Renal cortex interstitium (tissue), 11 donors: ENCODE data around the gene TAS2R1. TPM values are rescaled to one million over a fixed set of nuclear protein-coding genes. Genes with fewer than 3 reads are reported as not detected.
"Not testable (repeated sequence)": the region's sequence is repeated elsewhere in the genome, so short reads cannot be mapped to it uniquely, and the experiment has no call there.

Experiments used
- DNase-seq, 11 donors: peaks; one replicate each; pipeline ENCODE4 v3.0.0-alpha.2; 2013; ENCODE audit warnings: low read depth in 9 of 11, low spot score in 4 of 11; ENCODE audit errors: extremely low read depth in 1 of 11
- polyA plus RNA-seq, 3 donors: library from polyadenylated mRNA; unstranded; fragments of 120-200 nt; gene quantifications; one replicate each; pipeline ENCODE4 v1.2.1, GENCODE V29; 2013; ENCODE audit not compliant: insufficient read length in 3 of 3

TAS2R1 gene
- polyA plus RNA-seq, 3 donors = 0.10 to 0.30 TPM; not detected in 1

DNA sequence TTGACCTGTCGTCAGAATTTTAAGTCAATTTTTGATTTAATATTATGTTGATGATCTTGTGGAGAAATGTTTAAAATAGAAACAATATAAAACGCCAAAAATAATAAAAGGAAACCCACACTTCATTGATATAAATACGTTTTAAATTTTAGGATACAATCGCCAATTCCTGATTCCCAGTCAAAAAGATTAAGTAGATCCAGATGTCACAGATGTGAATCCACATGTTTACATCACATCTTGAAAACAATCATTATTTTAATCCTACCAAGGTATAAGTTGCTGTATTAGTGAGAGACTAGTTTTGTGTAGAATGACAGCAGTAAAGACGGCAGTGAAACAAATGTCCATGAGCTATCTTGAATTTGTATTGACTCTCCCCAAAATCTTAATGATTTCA is 4.9 kb downstream of the TAS2R1 start:
- no peak for DNase-seq

DNA sequence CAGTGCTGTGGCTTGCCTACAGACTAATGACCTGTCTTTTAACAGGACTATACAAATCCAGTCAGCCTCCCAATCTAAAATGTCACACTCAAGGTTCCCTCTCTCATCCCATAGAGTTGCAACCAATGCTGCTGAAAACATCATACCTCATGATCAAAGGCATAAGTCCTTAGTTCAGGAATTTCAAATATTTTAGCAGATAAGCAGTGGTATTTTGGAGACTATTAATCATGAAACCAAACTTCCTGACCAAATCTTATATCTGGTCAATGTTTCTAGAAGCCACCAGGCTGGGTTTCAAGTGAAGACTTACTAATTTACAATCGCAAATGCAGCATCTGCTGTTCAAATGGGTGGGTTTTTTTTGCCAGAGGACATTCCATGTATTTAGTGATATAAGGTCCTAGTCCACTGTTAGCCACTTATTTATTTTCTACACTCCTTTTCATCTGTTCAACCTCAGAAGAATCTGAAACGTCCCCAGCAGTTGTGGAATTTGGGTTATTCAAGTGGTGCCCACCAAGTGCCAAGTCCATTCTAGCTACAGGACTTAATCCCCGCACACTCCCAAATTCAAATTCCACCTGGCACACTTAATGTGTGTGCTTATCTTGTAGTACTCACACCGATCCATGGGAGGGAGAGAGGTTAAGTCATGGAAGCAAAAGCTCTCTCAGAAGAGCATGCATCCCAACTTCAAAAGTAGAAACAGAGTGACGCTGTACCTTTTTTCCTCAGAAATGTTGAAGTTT is 5.8 kb downstream of the TAS2R1 start:
- DNase-seq = no peak

DNA sequence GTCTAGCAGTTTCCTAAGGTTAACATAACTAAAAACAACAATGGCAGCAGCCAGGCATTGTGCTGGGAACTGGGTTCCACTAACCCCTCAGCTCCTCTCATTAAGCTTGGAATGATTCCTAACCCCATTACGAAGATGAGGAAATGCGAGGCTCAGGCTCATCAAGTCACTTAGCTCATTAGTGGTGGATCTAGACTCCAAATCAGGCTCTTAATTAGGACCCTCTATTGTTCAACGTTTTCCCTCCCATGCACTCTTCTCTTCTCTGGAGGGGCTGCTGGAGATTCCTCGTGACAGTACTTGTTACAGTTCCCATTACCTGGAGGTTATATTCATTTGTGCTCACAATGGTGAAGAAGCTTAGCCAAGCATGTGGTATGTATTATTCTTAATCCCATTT is 6.5 kb downstream of the TAS2R1 start:
- DNase-seq = no peak

DNA sequence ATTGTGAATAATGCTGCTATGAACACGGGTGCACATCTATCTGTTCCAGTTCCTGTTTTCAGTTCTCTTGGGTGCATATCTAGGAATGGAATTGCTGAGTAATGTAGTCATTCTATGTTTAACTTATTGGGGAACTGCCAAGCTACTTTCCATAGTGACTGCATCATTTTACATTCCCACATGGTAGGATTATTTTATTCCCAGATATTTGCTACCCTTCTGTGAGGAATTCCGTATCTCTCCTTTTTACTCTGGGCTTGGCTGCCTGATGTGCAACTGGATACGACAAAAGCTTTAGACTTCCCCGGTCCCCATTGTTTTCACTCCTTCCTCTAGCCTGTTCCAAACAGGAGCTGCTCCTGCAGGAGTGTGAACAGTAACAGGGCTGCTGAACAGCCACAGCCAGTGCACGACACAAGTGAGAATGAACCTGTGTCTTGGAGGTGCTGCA is 7.2 kb downstream of the TAS2R1 start:
- DNase-seq = peak in 3 of 11 donors; percentile 18 to 30 (median 27)

DNA sequence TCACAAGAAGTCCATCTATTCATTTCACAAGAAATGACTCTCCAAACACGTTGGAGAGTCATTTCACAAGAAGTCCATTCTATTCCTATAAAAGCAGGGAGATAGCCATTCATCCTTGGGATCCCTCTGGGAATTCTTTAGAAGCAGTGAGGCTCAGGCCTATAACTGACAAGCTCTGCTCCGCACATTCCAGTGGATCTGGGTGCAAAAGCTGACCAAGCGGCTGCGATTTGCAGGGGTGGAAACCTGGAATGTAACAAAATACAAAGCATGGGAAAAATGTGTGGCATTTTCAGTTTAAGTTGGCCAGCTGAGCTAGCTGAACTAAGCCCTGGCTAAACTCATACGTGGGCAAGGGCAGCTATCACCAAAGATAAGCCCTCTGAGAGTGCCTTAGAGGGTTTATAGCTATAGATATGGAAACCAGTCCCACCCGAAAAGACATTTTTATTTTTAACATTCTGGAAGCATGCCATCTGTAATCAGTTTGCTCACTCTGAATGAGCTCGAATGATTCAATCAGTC is 8.7 kb downstream of the TAS2R1 start:
- DNase-seq = no peak

DNA sequence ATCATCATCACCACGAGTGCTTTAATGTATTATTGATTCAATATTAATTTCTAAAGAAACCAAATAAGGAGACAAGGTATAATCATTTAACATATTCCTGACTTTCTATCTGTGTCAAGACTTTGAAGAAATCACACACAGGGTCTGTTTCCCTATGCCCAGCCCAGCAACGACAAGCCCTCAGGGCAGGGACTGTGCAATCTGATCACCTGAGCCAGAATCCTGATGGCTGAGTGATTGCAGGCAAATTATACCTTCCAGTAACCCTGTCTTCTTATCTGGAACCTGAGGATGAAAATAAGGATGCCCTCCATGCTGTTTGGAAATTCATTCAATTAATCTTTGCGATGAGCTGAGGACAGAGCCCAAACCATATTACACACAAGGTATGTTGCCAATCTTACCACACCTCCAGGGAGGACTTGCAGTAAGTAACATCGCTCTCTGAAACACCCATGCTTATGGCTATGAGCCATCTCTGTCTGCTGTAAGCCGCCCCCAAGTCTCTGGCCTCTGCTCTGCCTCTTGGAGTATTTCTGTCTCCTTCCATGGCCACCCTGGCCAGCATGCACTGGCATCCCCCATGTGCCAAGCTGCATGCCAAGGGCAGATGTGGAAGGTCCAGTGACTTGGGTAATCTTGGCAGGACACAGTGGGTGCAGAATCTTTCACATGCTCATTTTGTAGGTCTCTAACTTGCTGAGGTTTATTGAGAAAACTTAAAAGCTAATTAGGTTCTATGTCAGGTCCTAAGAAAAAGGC is 10.6 kb downstream of the TAS2R1 start:
- DNase-seq = no peak

DNA sequence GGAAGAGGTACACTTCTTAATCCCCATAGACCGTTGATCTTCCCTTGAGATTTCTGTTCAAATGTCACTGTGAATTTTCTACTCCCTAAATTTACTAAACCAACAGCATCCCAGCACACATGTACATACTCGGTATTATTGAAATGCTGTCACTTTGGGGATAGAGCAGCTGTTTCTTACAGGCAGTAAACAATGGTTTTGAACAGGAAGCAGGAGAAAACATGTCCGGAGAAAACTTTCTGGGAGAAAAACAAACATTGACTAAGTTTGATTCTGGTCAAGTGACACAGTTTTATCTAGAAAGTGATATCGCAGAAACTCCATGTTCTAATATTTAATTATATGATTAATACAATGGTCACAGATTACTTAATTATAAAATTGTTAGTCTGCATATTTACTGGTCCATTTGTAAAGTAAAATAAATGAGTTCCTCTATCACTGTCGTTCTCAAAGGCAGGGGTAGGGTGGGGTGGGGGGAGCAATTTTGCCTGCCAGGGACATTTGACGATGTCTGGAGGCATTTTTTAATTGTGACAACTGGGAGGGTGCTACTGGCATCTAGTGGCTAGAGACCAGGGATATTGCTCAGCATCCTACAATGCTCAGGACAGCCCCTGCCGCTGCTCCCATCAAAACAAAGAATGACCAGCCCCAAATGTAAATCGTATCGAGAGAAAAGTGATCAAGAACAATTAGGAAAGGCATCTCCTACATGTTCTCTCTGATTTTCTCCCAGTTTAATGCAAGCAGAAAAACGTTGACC is 12.2 kb downstream of the TAS2R1 start:
- DNase-seq = peak in 3 of 11 donors; percentile 9 to 12 (median 11)

DNA sequence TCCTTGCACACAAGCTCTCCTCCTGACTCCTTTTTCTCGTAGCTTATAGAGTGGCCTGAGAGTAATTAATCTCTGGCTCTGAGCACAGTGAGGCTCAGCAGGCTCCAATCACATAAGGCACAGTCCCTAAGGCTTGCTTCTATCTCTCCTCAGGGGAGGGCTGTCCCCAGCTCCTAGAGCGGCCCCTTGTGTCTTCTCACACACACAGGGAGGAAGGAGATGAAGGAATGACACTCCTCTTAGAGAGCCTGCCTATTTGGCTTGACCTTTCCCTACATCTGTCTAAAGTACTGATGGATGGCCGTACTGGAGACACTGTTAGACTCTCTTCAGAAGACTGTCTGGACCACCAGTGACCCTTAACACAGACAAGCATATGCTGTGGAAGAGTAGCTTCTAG is 12.9 kb downstream of the TAS2R1 start:
- peak in 5 of 11 donors; percentile 10 to 29 (median 21) for DNase-seq

DNA sequence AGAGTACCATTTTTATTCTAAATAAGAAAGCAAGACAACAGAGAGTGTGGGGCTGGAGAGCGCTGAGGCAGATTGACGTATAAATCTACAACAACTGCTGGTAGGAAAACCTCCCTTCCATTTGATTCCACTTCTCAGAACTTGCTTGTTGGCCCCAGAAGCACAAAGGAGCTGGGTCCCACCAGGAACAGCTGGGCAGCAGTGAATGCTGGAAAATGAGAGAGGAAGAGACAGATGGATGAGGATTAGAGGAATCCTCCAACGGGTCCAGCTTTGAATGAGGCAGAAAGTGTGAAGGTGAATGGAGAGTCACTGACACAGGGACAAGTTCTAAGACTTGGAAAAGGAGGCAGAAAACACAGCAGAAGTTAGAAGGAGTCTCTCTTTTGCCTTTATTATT is 14.8 kb downstream of the TAS2R1 start:
- DNase-seq = no peak

DNA sequence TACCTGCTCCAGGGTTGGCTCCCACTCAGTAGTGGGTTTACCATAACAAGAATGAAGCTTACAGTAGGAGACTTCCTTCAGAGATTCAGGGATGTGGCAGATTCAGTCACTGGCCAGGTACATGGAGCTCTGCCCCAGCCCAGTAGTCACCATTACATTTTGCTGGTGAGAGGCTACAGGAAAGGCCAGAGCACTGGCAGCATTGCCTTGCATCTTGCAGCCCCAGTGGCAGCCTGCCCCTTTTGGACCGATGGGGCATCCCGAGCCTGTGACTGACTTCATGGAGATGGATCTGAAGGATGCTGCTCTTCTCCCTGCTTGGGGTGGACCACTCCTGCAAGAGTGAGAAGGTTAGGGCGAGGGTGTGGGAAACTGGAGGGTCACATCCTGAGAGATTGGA is 16.8 kb downstream of the TAS2R1 start:
- no peak for DNase-seq

DNA sequence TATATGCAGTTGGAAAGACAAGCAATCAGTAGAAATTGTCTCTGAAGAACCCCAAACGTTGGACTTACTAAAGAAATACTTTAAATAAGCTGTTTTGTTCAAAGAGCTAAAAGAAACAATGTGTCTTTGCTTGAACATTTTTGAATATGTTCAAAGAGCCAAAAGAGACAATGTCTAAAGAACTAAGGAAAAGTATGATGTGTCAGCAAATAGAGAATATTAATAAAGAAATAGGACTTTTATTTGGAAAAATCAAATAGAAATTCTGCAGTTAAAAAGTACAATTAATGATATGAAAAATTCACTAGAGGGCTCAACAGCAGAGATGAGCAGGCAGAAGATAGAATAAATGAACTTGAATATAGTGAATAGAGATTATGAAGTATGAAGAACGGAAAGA is 19.2 kb downstream of the TAS2R1 start:
- no peak for DNase-seq

DNA sequence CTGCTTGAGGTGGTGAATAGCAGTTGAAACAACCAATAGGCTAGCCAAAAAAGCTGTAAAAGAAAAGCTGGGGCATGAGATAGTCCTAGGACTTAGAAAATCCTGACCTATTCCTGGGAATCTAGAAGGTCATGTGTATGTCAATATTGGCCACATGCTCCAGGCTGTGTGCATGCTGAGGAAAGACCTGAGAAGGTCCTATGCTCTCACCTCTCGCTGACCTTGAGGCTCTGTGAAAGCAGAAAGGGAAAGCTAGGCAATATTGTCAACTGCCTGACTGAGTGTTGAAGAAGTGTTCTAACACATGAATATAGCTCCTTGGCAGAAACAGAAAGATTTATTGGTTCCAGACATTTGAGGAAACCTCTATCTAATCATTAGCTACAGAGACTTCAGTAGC is 19.8 kb downstream of the TAS2R1 start:
- no peak for DNase-seq

DNA sequence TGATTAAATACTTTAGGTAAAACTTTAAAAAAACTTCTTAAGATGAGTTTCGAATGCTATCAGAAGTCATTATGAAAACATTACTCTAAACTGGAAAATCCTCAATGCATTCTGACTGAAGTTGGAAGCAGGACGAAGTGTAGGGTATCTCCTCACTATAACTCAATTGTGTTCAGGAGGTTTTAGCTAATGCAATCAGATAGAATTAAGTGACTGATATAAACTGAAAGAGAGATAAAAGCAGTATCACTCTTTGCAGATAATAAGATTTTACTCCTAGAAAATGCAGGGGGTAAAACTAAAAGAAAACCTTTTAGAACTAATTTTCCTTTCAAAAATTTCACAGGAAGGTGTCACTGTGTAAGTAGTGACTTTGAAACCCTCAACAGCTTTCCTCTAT is 22.1 kb downstream of the TAS2R1 start:
- DNase-seq = no peak

DNA sequence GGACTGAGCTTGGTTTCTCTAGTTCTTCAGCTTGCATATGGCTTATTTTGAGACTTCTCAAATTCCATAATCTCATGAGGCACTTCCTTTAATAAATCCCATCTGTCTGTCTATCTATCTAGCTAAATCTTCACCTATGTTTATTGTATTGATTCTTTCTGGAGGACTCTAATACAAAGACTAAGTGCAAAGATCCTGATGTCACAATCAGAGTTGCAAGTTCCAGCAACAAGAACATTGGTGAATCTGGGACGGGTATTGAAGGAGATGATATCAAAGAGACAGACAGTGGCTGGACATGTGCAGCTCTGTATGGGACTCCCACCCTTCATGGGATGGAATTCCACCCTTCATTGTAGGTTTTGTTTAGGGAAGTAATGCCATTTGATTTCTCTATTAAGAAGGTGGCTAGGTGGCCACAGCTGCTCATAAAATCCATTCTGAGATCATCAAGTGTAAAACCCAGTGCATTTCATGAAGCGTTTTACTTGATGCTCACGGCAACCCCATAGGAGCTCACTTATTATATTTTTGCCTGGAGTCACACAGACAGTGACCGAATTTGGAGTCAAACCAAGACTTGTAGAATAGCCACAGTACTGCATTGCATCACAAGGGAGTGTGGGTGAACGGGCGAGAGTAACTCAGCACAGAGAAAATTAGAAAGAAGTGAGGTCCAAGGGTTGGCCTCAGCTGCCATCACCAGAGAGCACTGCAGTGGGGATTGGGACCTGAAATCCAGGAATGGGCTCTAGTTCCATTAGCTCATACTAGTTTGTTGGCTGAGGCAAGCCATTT is 24.9 kb downstream of the TAS2R1 start:
- DNase-seq = no peak

DNA sequence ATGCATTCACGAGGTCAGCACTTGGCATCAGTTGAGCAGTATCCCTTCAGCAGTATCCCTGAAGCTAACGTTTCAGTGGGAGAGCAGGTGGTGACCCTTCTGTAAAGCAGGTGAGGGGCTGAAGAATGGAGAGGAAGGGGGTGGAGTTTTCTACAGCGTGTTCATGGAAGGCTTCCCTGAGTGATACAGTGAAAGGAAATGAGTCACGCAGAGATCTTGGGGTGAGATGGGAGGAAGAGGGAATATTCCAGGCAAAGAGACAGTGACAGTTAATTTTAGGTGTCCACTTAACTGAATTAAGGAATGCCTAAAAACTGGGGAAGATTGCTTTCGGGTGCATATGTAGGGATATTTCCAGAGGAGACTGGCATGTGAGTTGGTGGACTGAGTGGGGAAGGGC is 25.7 kb downstream of the TAS2R1 start:
- no peak for DNase-seq

DNA sequence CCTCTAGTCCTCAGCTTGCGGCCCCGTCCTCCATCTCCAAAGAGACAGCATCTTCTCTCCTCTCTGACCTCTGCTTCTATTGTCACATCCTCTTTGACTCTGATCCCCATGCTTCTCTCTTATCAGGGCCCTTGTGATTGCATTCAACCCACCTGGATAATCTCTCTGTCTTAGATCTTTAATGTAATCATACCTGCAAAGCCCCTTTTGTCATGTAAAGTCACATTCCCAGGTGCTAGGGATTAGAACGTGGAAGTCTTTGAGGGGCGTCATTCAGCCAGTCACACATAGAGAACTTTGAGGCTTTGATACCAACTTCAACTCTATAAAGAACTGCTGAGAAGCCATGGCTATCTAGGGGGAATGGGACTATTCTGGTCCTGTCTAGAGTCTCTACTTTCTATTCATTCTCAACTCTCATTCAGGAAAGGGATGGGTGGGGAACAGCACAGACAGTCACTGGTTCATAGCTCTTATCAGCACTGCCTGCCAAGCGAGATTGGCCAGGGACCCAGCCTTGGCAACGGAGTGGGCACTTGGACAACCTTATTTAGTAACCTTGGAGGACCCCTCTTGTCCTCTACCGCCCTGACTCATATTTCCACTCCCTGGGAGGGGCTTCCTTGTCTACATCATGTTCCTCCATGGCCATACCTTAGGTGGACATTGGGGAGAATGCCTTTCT is 29.0 kb downstream of the TAS2R1 start:
- no peak for DNase-seq

DNA sequence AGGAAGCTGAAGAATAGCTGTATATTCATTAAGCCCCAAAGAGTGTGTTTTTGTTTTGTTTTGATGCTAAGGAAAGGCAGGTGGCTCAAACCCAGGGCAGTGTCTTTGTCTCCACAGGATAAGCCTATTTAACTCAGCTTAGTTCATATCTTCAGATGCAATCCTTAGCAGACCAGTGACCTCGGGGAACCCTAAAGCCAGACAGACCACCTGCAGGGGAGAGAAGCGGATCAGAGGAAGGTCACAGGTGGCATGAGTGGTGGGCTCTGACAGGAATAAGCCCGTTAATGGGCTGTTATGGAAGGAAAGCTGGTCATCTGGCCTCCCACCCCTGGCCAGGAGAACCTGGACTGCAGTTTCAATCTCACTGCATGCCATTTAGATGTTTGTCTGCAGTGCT is 30.8 kb downstream of the TAS2R1 start:
- DNase-seq = no peak

DNA sequence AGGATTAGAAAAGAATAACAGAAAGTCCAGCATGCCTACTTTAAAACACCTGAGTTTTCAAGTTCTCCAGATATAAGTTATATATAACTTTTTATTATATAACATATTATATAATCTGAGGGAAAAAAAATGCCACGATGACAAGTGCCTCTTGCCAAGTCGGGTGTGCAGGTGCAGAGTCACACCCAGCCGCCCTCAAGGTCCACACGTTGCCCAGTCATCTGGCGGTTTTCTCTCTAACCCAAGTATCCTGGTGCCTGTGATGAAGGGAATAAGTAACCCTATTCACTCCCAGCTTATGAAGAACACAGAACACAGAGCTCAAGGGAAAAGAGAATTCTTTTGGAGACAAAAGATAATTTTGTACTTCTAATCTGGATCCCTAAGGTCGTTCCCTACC is 31.8 kb downstream of the TAS2R1 start:
- DNase-seq = not testable (repeated sequence)
